Activated CD4-positive, alpha-beta T cell treated with anti-CD3 and anti-CD28 coated beads for 36 hours (primary cell): Measurements from ENCODE around the gene LPCAT3. TPM values are rescaled to one million over a fixed set of nuclear protein-coding genes. Genes with fewer than 3 reads are reported as not detected.
A peak's percentile ranks its signal among the peaks of the same experiment; 100 is the strongest.

Experiments used
- ATAC-seq: fragments of 200-7000 bp; cut with Tn5 transposase; one replicate; pipeline ENCODE4 v1.10.0; 2021; ENCODE audit warnings: mild to moderate bottlenecking, moderate library complexity
- CTCF ChIA-PET: fragments of 350-600 bp; sonication (Branson Sonifier 250); formaldehyde crosslinking; loops from one replicate; lab custom pipeline; 2021; ENCODE audit warnings: antibody characterized with exemption; lab: Charles Lee
- POLR2A ChIA-PET: fragments of 350-600 bp; sonication (Branson Sonifier 250); formaldehyde crosslinking; loops from one replicate; lab custom pipeline; 2021; ENCODE audit warnings: antibody characterized with exemption, inconsistent platforms; lab: Charles Lee
- DNase-seq: peaks from one replicate; pipeline ENCODE4 v3.0.0-alpha.2; 2020
- H3K27ac Mint-ChIP-seq: one replicate; pipeline ENCODE4 v1.8.0; 2021; ENCODE audit warnings: mixed read lengths
- H3K27me3 Mint-ChIP-seq: one replicate; pipeline ENCODE4 v1.8.0; 2021; ENCODE audit warnings: mixed read lengths
- H3K36me3 Mint-ChIP-seq: one replicate; pipeline ENCODE4 v1.8.0; 2021; ENCODE audit warnings: low read depth, mixed read lengths
- H3K4me1 Mint-ChIP-seq: one replicate; pipeline ENCODE4 v1.8.0; 2021; ENCODE audit warnings: mixed read lengths
- H3K4me3 Mint-ChIP-seq: one replicate; pipeline ENCODE4 v1.8.0; 2021; ENCODE audit warnings: mild to moderate bottlenecking, moderate library complexity, mixed read lengths
- H3K9me3 Mint-ChIP-seq: one replicate; pipeline ENCODE4 v1.8.0; 2021; ENCODE audit warnings: low read depth, mixed read lengths
- intact Hi-C, 2 experiments: fragments of 100-400 bp; cut with DNase I in 1 of 2; cut with micrococcal nuclease in 1 of 2; formaldehyde crosslinking; loops; one replicate each; pipeline versions ENCODE4 v1.14.2 to v1.15.1; 2022 to 2024; cut with DNase I, micrococcal nuclease
- total RNA-seq, 2 experiments: library from RNA; stranded (reverse); gene quantifications; one replicate each; pipeline ENCODE4 v1.2.3, GENCODE V29; 2021

LPCAT3 gene
- total RNA-seq: 10 to 100 TPM; 20.8 to 28.0 TPM

GRCh38 chr12:7018350-7019042, at the start of gene LPCAT3:
LPCAT3 (minus strand) TSS chr12:7018476; CDS start chr12:7018424, 52 bp downstream.
- ATAC-seq (peak; percentile 98), DNase-seq (peak; percentile 98)
- Mint-ChIP-seq H3K4me1 (peaks cover 29% of the 10 kb centered on the region), H3K27me3 (no peaks in the 10 kb centered on the region), H3K36me3 (peaks cover 6% of the 10 kb centered on the region), H3K27ac (peak within 1 kb of the TSS; percentile 80), H3K9me3 (no peaks in the 10 kb centered on the region), H3K4me3 (peak within 1 kb of the TSS; percentile 83)
- intact Hi-C loops: loop anchor here (1.0 to 5.0 kb wide), 17 partner anchors 48 to 1064 kb away; partner anchors contain the start of genes EMG1 (in 2 of the 2), PHB2 (in 2 of the 2), C12orf57 (in 1 of the 2) and C1R (in 1 of the 2)
- POLR2A ChIA-PET: interaction anchor here (0.6 to 1.4 kb wide), 2 partner anchors 74 to 83 kb away, joined by 3 to 17 read pairs; partner anchors contain the start of genes C12orf57 and RNU7-1
- CTCF ChIA-PET: interaction anchor here (0.5 to 2.4 kb wide), 27 partner anchors 8 to 603 kb away, joined by 3 to 13 read pairs (median 3); partner anchors contain the start of genes C12orf57, C1R, RNU7-1 and SPSB2

- ATAC-seq: no peak
- no peak for DNase-seq
- no peaks in the 10 kb centered on the region for H3K9me3 Mint-ChIP-seq
- H3K4me3 Mint-ChIP-seq: no peak overlapping the region
- H3K27ac Mint-ChIP-seq: no peak overlapping the region
- no peaks in the 10 kb centered on the region for H3K27me3 Mint-ChIP-seq
- POLR2A ChIA-PET: no interaction called here
- H3K4me1 Mint-ChIP-seq: no peaks in the 10 kb centered on the region
- H3K36me3 Mint-ChIP-seq: no peaks in the 10 kb centered on the region
- intact Hi-C loops: no loop called here
- CTCF ChIA-PET: no interaction called here
Measured at GRCh38 chr12:7067096-7067495, 48.8 kb upstream of the LPCAT3 start.

GRCh38 chr12:7066596-7066995, 48.3 kb upstream of the LPCAT3 start:
- Mint-ChIP-seq H3K4me1 (no peaks in the 10 kb centered on the region), H3K9me3 (no peaks in the 10 kb centered on the region), H3K27ac (no peak overlapping the region), H3K36me3 (no peaks in the 10 kb centered on the region), H3K4me3 (no peak overlapping the region), H3K27me3 (no peaks in the 10 kb centered on the region)
- DNase-seq: no peak
- ChIA-PET CTCF (no interaction called here), POLR2A (no interaction called here)
- no peak for ATAC-seq
- intact Hi-C loops: no loop called here

- H3K27me3 Mint-ChIP-seq: peaks cover 2% of the 10 kb centered on the region
- ATAC-seq: no peak
- DNase-seq: no peak
- H3K27ac Mint-ChIP-seq: no peak overlapping the region
- H3K9me3 Mint-ChIP-seq: no peaks in the 10 kb centered on the region
- H3K36me3 Mint-ChIP-seq: no peaks in the 10 kb centered on the region
- intact Hi-C loops: no loop called here
- CTCF ChIA-PET: interaction anchor here (0.6 to 1.4 kb wide), 3 partner anchors 12 to 66 kb away, joined by 4 read pairs; no protein-coding TSS in a partner anchor
- no peaks in the 10 kb centered on the region for H3K4me1 Mint-ChIP-seq
- no peak overlapping the region for H3K4me3 Mint-ChIP-seq
- POLR2A ChIA-PET: no interaction called here
Measured at GRCh38 chr12:7065073-7065623, 46.9 kb upstream of the LPCAT3 start.

- no peaks in the 10 kb centered on the region for H3K4me1 Mint-ChIP-seq
- no peaks in the 10 kb centered on the region for H3K36me3 Mint-ChIP-seq
- CTCF ChIA-PET: interaction anchor here (0.7 to 0.9 kb wide), 2 partner anchors 16 to 52 kb away, joined by 3 read pairs; no protein-coding TSS in a partner anchor
- DNase-seq: no peak
- peaks cover 7% of the 10 kb centered on the region for H3K27me3 Mint-ChIP-seq
- H3K27ac Mint-ChIP-seq: no peak overlapping the region
- POLR2A ChIA-PET: no interaction called here
- ATAC-seq: no peak
- intact Hi-C loops: no loop called here
- no peak overlapping the region for H3K4me3 Mint-ChIP-seq
- no peaks in the 10 kb centered on the region for H3K9me3 Mint-ChIP-seq
Measured at GRCh38 chr12:7064516-7064915, 46.2 kb upstream of the LPCAT3 start.

- H3K4me3 Mint-ChIP-seq: no peak overlapping the region
- ChIA-PET POLR2A (no interaction called here), CTCF (no interaction called here)
- H3K27me3 Mint-ChIP-seq: peaks cover 12% of the 10 kb centered on the region
- no peak for ATAC-seq
- no peak overlapping the region for H3K27ac Mint-ChIP-seq
- DNase-seq: no peak
- no peaks in the 10 kb centered on the region for H3K9me3 Mint-ChIP-seq
- intact Hi-C loops: no loop called here
- no peaks in the 10 kb centered on the region for H3K36me3 Mint-ChIP-seq
- H3K4me1 Mint-ChIP-seq: no peaks in the 10 kb centered on the region
Measured at GRCh38 chr12:7061596-7061995, 43.3 kb upstream of the LPCAT3 start.

- DNase-seq: no peak
- no peak for ATAC-seq
- no peak overlapping the region for H3K27ac Mint-ChIP-seq
- POLR2A ChIA-PET: no interaction called here
- peaks cover 12% of the 10 kb centered on the region for H3K27me3 Mint-ChIP-seq
- no peaks in the 10 kb centered on the region for H3K9me3 Mint-ChIP-seq
- no peaks in the 10 kb centered on the region for H3K36me3 Mint-ChIP-seq
- CTCF ChIA-PET: no interaction called here
- no peak overlapping the region for H3K4me3 Mint-ChIP-seq
- intact Hi-C loops: no loop called here
- H3K4me1 Mint-ChIP-seq: no peaks in the 10 kb centered on the region
Measured at GRCh38 chr12:7061138-7061537, 42.9 kb upstream of the LPCAT3 start.

GRCh38 chr12:7060353-7060954, 42.2 kb upstream of the LPCAT3 start, which contains the start of gene C1S:
C1S (plus strand) TSS chr12:7060718; CDS start chr12:7061913, 1,195 bp downstream.
- intact Hi-C loops: no loop called here
- Mint-ChIP-seq H3K4me1 (no peaks in the 10 kb centered on the region), H3K27me3 (peaks cover 12% of the 10 kb centered on the region), H3K4me3 (no peak within 1 kb of the TSS), H3K9me3 (no peaks in the 10 kb centered on the region), H3K36me3 (no peaks in the 10 kb centered on the region), H3K27ac (no peak within 1 kb of the TSS)
- ChIA-PET POLR2A (no interaction called here), CTCF (interaction anchor here (0.7 kb wide), 1 partner anchor 114 kb away, joined by 3 read pairs; no protein-coding TSS in a partner anchor)
- DNase-seq (no peak), ATAC-seq (no peak)

GRCh38 chr12:7059780-7060179, 41.5 kb upstream of the LPCAT3 start:
- intact Hi-C loops: no loop called here
- Mint-ChIP-seq H3K27me3 (peaks cover 12% of the 10 kb centered on the region), H3K4me3 (no peak overlapping the region), H3K4me1 (no peaks in the 10 kb centered on the region), H3K9me3 (no peaks in the 10 kb centered on the region), H3K36me3 (no peaks in the 10 kb centered on the region), H3K27ac (no peak overlapping the region)
- ATAC-seq (no peak), DNase-seq (no peak)
- ChIA-PET CTCF (interaction anchor here (0.7 to 1.3 kb wide), 2 partner anchors 9 to 113 kb away, joined by 3 read pairs; no protein-coding TSS in a partner anchor), POLR2A (no interaction called here)

- intact Hi-C loops: no loop called here
- Mint-ChIP-seq H3K4me1 (no peaks in the 10 kb centered on the region), H3K9me3 (no peaks in the 10 kb centered on the region), H3K4me3 (no peak overlapping the region), H3K27me3 (peaks cover 14% of the 10 kb centered on the region), H3K27ac (no peak overlapping the region), H3K36me3 (no peaks in the 10 kb centered on the region)
- ChIA-PET POLR2A (no interaction called here), CTCF (interaction anchor here (1.3 kb wide), 1 partner anchor 9 kb away, joined by 3 read pairs; no protein-coding TSS in a partner anchor)
- DNase-seq: no peak
- ATAC-seq: no peak
Measured at GRCh38 chr12:7058850-7059395, 40.6 kb upstream of the LPCAT3 start.

- H3K4me1 Mint-ChIP-seq: no peaks in the 10 kb centered on the region
- no peak overlapping the region for H3K27ac Mint-ChIP-seq
- H3K36me3 Mint-ChIP-seq: no peaks in the 10 kb centered on the region
- no peaks in the 10 kb centered on the region for H3K9me3 Mint-ChIP-seq
- ATAC-seq (no peak), DNase-seq (no peak)
- CTCF ChIA-PET: interaction anchor here (1.3 to 1.5 kb wide), 3 partner anchors 34 to 55 kb away, joined by 3 to 5 read pairs (median 4); partner anchors contain the start of gene C1R
- peaks cover 14% of the 10 kb centered on the region for H3K27me3 Mint-ChIP-seq
- intact Hi-C loops: no loop called here
- POLR2A ChIA-PET: no interaction called here
- no peak overlapping the region for H3K4me3 Mint-ChIP-seq
Measured at GRCh38 chr12:7058163-7058845, 40.0 kb upstream of the LPCAT3 start.
